Stimulated activated CD8-positive, alpha-beta memory T cell treated with anti-CD3 and anti-CD28 coated beads, Interleukin-15, amount 100 ng/mL, for 1 hour (primary cell): ENCODE results near the gene TSPEAR.
"Not testable (repeated sequence)": the region's sequence is repeated elsewhere in the genome, so short reads cannot be mapped to it uniquely, and the experiment has no call there.

Source experiments
- DNase-seq: peaks from one replicate; pipeline ENCODE4 v3.0.0-alpha.2; 2020; ENCODE audit warnings: low read depth

The TSPEAR gene

DNA sequence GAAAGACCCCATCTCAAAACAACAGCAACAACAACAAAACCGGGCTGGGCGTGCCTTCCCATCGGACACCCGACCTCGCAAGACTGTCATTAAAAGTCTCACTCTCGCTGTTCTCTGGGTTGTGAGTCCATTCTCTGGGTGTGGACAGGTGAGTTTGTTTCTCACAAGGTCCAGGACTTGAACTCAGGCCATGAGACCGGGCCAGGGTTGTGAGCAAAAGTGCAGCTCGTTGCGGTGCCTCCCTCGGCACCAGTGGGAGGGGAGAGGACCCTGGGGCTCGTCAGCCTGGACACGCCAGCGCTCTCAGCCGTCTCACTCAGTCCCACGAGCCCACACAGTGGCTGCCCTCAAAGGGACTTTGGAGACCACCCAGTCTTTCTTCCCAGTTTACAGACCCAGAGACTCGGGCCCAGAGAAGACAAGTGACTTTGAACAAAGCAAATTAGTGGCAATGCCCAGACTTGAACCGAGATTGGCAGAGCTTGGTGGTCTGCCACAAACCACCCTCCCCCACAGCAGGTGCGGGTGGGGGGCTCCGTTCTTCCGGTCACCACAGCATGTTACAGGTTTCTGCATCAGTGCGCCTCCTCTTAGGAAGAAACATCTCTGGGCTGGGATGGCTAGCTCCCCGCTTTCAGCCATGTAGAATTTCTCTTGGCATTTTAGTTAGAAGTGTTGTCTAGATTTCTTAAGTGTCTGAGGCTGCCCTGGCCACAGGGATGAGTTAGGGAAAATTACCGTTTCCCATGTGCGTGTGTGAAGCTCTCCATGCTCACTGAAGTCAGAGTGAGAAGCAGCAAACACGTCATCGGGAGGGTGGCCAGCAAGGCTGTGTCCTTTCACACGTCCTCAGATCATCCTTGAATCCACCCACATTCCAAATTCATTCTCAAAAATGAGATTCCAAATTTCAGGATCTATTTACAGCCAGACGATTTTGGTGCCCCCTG lies 227.8 kb downstream of the TSPEAR start:
- no peak for DNase-seq

DNA sequence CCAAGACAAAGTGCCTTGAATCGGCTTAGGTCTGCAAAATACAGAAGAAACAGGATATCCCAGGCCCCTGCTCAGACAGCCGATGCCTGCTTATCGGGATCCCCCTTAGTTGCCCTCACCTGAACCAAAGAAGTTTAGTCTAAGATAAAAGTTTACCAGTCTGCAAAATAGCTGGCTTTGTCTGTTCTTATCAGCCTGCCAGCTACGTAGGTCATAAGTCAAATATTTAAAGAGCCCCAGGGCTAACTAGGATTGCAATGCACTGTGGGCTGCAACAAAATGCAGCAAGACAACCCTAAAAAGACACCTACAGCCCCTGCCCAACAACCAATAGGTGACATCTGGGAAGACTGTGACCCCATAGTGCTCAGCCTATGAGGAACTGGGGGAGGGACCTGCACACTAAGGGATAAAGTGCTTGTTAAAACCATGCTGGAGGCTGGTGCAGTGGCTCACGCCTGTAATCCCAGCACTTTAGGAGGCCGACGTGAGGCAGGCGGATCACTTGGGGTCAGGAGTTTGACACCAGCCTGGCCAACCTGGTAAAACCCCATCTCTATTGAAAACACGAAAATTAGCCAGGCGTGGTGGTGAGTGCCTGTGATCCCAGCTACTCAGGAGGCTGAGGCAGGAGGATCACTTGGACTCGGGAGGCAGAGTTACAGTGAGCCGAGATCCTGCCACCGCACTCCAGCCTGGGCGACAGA lies 228.6 kb downstream of the TSPEAR start:
- no peak for DNase-seq

DNA sequence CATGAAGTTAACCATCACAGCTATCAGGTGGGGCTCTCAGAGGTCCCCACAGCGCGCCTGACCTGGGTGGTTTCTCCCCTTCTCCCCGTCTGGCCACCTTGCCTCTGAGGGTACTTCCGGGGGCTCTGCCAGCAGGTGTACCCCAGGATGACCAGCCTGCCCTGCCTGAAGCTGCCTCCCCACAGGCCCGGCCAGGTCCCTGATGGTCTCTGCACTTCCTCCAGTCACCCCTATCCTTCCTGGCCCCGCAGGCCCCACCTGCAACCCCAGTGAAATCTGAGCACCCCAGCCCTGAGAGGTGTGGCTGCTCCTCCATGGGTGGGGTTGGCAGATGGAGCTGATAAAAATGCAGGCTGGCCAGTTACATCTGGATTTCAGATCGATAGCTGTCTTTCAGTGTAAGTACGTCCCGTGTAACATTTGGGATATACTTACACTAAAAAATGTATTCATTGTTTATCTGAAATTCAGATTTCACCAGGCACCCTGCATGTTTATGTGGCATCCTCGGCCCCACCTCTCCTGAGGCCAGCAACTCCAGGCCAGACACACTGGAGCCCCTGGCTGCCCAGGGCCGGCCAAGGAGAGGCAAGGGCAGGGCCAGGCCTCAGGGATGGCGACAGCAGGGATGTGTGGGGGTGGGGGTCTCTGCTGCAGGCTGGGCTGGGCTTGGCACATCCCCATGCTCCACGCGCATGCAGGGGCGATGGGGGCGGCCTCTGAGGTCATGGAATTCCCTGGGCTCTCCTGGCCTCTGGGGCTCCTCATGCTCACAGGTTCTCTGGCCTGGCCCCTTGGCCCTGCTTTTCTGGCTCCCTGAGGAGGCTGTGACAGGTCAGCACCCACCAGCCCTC lies 230.9 kb downstream of the TSPEAR start:
- no peak for DNase-seq

DNA sequence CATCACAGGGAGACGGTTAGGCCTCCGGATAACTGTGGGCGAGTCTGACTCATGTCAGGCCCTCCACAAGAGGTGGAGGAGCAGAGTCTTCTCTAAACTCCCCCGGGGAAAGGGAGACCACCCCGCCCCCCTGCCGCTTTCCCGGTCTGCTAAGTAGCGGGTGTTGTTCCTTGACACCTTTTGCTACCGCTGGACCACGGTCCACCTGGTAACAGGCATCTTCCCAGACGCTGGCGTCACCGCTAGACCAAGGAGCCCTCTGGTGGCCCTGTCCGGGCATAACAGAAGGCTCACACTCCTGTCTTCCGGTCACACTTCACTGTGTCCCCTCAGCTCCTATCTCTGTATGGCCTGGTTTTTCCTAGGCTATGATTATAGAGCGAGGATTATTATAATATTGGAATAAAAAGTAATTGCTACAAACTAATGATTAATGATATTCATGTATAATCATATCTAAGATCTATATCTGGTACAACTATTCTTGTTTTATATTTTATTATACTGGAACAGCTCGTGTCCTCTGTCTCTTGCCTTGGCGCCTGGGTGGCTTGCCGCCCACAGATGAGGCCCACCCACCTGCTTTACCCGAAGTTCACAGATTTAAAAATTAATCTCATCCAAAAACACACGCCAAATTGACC lies 231.7 kb downstream of the TSPEAR start:
- DNase-seq, result not testable (repeated sequence)

DNA sequence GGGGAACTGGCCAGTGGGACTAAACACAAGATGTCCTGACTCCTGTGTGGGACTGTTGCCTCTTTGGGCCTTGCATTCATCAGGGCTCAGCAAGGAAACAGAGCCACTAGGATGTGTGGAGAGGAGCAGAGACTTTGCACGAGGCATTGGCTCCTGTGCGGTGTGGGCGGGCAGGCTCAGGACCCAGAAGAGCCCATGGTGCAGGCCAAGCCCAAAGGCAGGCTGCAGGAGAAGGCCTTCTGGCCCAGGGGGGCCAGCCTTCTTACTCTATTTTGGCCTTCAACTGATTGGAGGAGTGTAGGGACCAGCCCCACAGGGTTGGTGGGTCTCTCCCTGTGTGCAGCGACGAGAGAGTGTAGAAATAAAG lies 232.6 kb downstream of the TSPEAR start:
- no peak for DNase-seq

DNA sequence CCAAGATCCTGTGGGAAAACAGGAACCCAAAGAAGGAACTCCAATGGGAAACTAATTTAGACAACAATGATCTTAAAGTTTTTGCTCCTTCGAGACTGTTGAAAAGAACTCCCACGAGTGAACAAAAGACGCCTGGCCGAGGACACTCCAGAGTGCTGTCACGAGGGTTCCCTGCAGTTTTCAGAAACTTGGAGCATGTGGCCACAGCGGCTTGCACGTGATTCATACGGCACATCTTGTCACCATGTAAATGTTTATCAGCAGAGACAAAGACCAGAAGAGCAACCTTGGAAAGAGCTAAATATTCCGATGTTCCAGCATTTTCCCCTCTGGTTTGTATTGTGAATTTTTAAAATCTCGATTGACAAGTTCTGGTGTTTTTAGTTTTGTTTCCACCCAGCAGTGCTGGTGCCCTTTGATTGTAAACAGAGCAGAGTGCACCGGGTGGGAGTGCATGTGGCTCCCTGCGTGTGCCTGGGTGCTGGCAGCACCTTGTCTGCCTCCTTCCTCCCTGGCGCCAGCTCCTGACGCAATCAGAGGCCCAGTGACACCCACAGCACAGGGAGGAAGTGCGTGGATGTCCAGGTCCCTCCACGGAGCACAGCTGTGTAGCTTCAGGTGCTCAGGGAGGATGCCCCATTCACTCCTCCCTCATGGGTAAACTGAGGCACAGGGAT lies 233.1 kb downstream of the TSPEAR start:
- no peak for DNase-seq

- no peak for DNase-seq
These were observed 233.7 kb downstream of the TSPEAR start for GRCh38 chr21:44477712-44478111.

DNA sequence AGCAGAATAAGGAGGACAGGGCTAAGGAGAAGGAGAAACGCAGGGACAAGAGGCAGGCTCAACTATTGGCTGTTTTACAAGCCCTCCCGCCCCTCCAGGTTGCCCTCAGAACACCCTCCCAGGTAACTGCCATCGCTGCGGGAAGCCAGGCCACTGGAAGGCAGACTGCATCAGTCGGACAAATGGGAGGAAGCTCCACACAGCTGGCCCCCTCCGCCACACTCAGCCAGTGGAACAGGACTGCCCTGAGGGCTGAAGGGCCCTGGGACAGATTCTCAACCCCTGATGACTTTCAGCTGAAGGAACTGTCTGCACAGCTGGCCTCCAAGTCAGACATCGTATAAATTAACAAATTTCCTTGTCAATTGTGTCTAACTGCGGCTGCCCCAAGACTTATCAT lies 234.2 kb downstream of the TSPEAR start:
- DNase-seq, result no peak

- DNase-seq, result no peak
These were observed 236.0 kb downstream of the TSPEAR start for GRCh38 chr21:44475266-44475845.

- DNase-seq, result no peak
These were observed 237.3 kb downstream of the TSPEAR start for GRCh38 chr21:44473915-44474555.

- DNase-seq, result no peak
These were observed 239.4 kb downstream of the TSPEAR start for GRCh38 chr21:44471996-44472395.

DNA sequence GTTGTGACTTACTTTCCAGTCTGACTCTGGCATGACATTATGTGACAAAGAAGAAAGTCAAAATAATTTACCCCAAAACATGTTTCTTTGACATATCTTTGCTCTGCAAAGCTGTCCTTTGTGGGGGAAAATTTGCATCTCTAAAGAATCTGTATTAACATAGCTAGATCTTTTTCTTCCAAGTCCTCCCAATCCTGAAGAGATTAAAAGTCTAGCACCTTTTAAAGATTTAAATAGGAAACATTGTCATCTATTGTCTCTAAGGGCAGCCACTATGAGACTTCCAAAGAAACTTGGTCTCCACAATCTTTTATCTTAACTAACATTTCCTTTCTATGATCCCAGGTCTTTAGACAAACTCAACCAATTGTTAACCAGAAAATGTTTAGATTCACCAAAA lies 240.0 kb downstream of the TSPEAR start:
- no peak for DNase-seq

GRCh38 chr21:44467859-44468195 lies 243.5 kb downstream of the TSPEAR start:
- no peak for DNase-seq

DNA sequence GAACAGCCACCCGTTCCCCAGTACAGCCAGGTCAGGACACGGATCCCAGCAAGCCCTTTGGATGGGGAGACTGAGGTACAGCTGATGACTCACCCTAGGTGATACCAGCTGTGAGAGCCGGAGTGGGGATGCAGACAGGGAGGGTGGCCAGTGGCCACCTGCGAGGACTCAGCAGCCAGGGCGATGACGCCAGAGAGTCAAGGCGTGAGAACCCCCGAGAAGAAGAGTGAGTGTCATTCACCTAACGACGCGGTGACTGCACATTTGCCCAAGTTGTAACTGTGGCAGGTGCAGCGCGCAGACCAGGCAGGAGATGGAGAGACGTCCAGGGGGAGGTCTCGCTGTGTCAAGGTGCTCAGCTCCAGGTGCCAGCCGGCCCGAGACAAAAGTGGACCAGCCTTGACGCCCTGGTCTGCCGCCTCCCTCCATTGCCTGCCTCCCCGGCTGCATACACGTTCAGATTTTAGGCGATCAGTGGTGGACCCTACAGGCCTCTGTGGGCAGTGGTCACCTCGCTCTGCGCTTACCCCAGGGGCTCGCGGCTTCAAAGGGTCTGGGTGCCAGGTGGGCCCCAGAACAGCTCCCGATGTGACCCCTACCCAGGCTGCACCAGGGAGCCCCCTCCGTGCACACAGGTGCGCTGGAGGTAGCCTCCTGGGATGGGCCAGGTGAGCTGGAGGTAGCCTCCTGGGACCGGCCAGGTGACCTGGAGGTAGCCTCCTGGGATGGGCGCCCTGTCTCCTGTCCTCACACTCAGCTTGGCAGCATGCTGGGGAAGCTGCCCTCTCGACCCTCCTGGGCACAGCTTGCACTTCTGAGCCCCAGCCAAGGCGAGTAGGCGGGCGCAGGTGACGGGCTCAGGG lies 244.1 kb downstream of the TSPEAR start:
- no peak for DNase-seq

GRCh38 chr21:44466351-44466954 lies 244.9 kb downstream of the TSPEAR start:
- no peak for DNase-seq

DNA sequence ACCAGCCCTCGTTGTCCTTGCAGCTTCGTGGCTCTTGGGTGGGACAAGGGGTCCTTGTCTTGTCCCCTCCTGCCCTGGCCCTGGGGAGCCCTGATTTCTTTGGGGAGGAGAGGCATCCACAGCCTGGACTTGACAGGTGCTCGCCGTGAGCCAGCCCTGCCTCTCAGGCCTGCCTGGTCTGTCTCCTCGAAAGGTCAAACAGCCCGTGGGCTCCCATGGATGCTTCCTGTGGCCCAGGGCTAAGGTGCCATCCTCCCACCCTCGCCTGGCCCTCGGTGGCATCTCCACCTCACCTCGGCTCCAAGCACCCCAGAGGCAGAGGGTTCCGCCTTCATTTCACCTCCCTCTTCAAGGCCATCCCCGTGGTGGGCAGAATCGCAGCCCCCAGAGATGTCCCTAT lies 247.0 kb downstream of the TSPEAR start:
- DNase-seq, result no peak

- no peak for DNase-seq
These were observed 247.6 kb downstream of the TSPEAR start for GRCh38 chr21:44463724-44464123.

DNA sequence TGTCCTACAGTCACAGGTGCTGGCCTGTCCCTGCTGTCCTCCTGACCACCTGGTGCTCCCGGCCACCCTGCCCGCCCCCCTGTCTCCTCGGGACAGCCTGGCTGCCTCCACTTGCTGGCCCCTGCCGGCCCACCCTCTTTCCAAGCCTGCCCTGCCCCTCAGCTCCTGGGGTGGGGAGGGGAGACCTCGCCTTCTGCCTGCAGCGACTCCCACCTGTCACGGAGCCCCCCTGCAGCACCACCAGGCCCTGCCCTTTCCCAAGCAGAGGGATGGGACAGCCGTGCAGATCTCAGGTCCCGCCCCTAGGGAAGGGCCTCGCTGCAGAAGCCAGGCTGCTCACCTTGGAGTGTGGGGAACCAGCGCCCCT lies 248.6 kb downstream of the TSPEAR start:
- no peak for DNase-seq
